ENCODE data around the gene ARIH2. TPM values are rescaled to one million over a fixed set of nuclear protein-coding genes. Genes with fewer than 3 reads are reported as not detected.

Gene ARIH2
- total and polyA plus RNA-seq, 2 of the 8 experiments (the other 6 are each of a cell fraction or from before 2014, with no cell fraction given) = 72.9 to 136 TPM

GRCh38 chr3:49021813-49022687 lies 103.4 kb downstream of the ARIH2 start, which contains the start of gene NDUFAF3 (continued):
- peak; percentile 55; the same call in 1 of the 2 replicates for TF ChIP-seq ATF2 (IDR thresholded peaks at IDR 0.05; ENCODE audit: low read length)
- TF ChIP-seq SIN3A (conservative IDR thresholded peaks at IDR 0.05 in 1 of 2, IDR thresholded peaks at IDR 0.05 in 1 of 2; ENCODE audit: low read depth in 1 of 2, low read length in 2 of 2) = peak; percentile 79 to 88; a peak in 3 of 4 replicates
- peak; percentile 17; the same call in 1 of the 2 replicates for TF ChIP-seq GTF2F1 (IDR thresholded peaks at IDR 0.05; ENCODE audit: borderline replicate concordance, low read depth, low read length)
- no peak for TF ChIP-seq CHD7 (IDR thresholded peaks at IDR 0.05; ENCODE audit: insufficient replicate concordance, low read length)
- TF ChIP-seq CEBPB (IDR thresholded peaks at IDR 0.05; ENCODE audit: low read depth, low read length) = no peak
- peak; percentile 75; the same call in 1 of the 2 replicates for TF ChIP-seq EGR1 (IDR thresholded peaks at IDR 0.05; ENCODE audit: borderline replicate concordance, low read depth, low read length)
- no peak for TF ChIP-seq SIRT6 (IDR thresholded peaks at IDR 0.05; ENCODE audit: low read length)

Measured in H1 (cell line).